Spleen (tissue), 11 donors: ENCODE measurements around the gene SMIM36. TPM values are rescaled to one million over a fixed set of nuclear protein-coding genes. Genes with fewer than 3 reads are reported as not detected.

Experiments
- DNase-seq: peaks from one replicate; pipeline ENCODE4 v3.0.0-alpha.2; 2020
- H3K27ac ChIP-seq, 8 donors: fragments of 200-600 bp; sonication (generic) in 7 of 8; 1 replicate in 4 of 8; 2 replicates in 4 of 8; pipeline versions ENCODE4 v1.5.0 to v1.8.0; 2016 to 2021; ENCODE audit warnings: inconsistent platforms in 4 of 8, mild to moderate bottlenecking in 4 of 8, moderate library complexity in 1 of 8
- H3K27me3 ChIP-seq, 7 donors: fragments of 200-600 bp; sonication (generic) in 6 of 7; replicated peaks in 1 of 7; 1 replicate in 4 of 7; 2 replicates in 3 of 7; pipeline versions ENCODE4 v1.5.0 to v1.8.0; 2016 to 2021; ENCODE audit warnings: inconsistent platforms in 3 of 7, mild to moderate bottlenecking in 1 of 7
- H3K36me3 ChIP-seq, 6 donors: fragments of 200-600 bp; sonication (generic) in 5 of 6; 1 replicate in 4 of 6; 2 replicates in 2 of 6; pipeline versions ENCODE4 v1.5.0 to v1.8.0; 2016 to 2021; ENCODE audit warnings: inconsistent platforms in 2 of 6
- H3K4me1 ChIP-seq, 6 donors: fragments of 200-600 bp; sonication (generic) in 5 of 6; 1 replicate in 3 of 6; 2 replicates in 3 of 6; pipeline versions ENCODE4 v1.5.0 to v1.8.0; 2016 to 2021; ENCODE audit warnings: inconsistent platforms in 3 of 6
- H3K4me3 ChIP-seq, 8 donors: fragments of 200-600 bp; sonication (generic) in 7 of 8; 1 replicate in 4 of 8; 2 replicates in 4 of 8; pipeline versions ENCODE4 v1.5.0 to v1.8.0; 2016 to 2021; ENCODE audit warnings: inconsistent platforms in 4 of 8, mild to moderate bottlenecking in 4 of 8, moderate library complexity in 2 of 8
- H3K9me3 ChIP-seq, 8 donors: fragments of 200-600 bp; sonication (generic) in 7 of 8; 1 replicate in 4 of 8; 2 replicates in 4 of 8; pipeline versions ENCODE4 v1.5.0 to v1.8.0; 2016 to 2021; ENCODE audit warnings: inconsistent platforms in 4 of 8
- CTCF ChIP-seq, 11 experiments: fragments of 200-600 bp in 7 of 11; fragments of 450-650 bp in 4 of 11; sonication (generic) in 4 of 11; IDR thresholded peaks in 8 of 11; conservative IDR thresholded peaks in 3 of 11; 1 replicate in 7 of 11; 2 replicates in 4 of 11; pipeline versions ENCODE4 v1.4.0 to v1.8.0; 2016 to 2021; ENCODE audit warnings: antibody characterized with exemption in 11 of 11, inconsistent platforms in 4 of 11, mild to moderate bottlenecking in 1 of 11
- POLR2A ChIP-seq, 3 donors: fragments of 450-650 bp; IDR thresholded peaks; one replicate each; pipeline ENCODE4 v1.5.1; 2017; ENCODE audit warnings: antibody characterized with exemption in 3 of 3, mild to moderate bottlenecking in 1 of 3
- POLR2AphosphoS5 ChIP-seq, 3 donors: sonication (generic); formaldehyde crosslinking; IDR thresholded peaks; one replicate each; pipeline ENCODE4 v1.5.1; 2017; ENCODE audit warnings: antibody characterized with exemption in 3 of 3
- WGBS, 5 donors: extraction: QIAGEN DNeasy Blood & Tissue Kit in 3 of 5; methylation state at CpG; one replicate each; pipeline versions ENCODE4 v1.1.5 to v1.1.7; 2013 to 2018; 5-methylcytosine and 5-hydroxymethylcytosine counted together
- intact Hi-C: fragments of 100-400 bp; cut with DNase I; formaldehyde crosslinking; loops from one replicate; pipeline ENCODE4 v1.15.0; 2023; ENCODE audit warnings: low total_unique reads
- polyA plus RNA-seq, 3 donors: library from polyadenylated mRNA; stranded (reverse); fragments of 200-250 nt; gene quantifications; one replicate each; pipeline ENCODE4 v1.2.1, GENCODE V29; 2013
- total RNA-seq, 7 donors: library from RNA; depleted of rRNA in 3 of 7; stranded (reverse); fragments of >200 nt in 3 of 7; fragmentation: NEBNext Ultra II Directional in 4 of 7; extraction: Animal tissue kit (Norgen Biotek cat#: 25700) in 4 of 7; gene quantifications; one replicate each; pipeline versions ENCODE4 v1.1.0 to v1.2.1, GENCODE V29; 2016 to 2021
- donor health status: healthy with polysubstance abuse.
- donor health status: DM: no; HTN: no; CAD: no; lungs with moderate emphysema.
- donor health status: DM: no; HTN: no; CAD: no.
- donor health status: Bipolar disorder and iron deficiency.
- donor health status: healthy.
- donor health status: DM: no; HTN: no; CAD: no.
- donor health status: DM: yes; HTN: yes; CAD: no.

SMIM36 gene
- total and polyA plus RNA-seq, 10 donors = not detected

DNA sequence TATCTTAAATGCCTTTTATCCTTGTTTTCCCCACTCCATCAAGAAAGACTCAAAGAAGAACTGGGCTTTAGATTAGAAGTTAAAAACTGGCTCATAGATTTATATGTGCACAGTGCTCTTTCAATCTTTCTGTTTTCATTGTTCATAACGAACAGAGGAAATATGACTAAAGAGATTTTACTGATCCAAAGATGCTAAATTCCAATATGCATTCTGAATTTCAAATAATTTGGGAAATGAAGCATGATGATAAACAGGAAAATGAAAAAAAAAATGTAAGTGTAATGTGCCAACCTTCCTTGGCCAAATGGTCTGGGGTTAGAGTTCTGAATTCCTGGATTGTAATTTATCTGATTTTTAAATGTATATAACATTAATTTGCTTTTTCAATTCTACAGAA, 25.0 kb upstream of the SMIM36 start:
- Histone ChIP-seq H3K36me3 (no peaks in the 10 kb centered on the region), H3K4me1 (no peaks in the 10 kb centered on the region), H3K27me3 (peaks cover 0 to 4% (median 0%) of the 10 kb centered on the region in 7 donors), H3K27ac (no peak overlapping the region), H3K4me3 (no peak overlapping the region), H3K9me3 (no peaks in the 10 kb centered on the region)
- DNase-seq = no peak
- 72 to 89% (median 82%) methylated on average over 1 of the region's 1 CpG for WGBS, 5 donors
- intact Hi-C loops = no loop called here
- no peak for TF ChIP-seq POLR2AphosphoS5 (IDR thresholded peaks at IDR 0.05)
- TF ChIP-seq CTCF (IDR thresholded peaks at IDR 0.05 in 8 of 11, conservative IDR thresholded peaks at IDR 0.05 in 3 of 11) = no peak
- no peak for TF ChIP-seq POLR2A (IDR thresholded peaks at IDR 0.05)

- H3K27ac ChIP-seq = no peak overlapping the region
- no peak for DNase-seq
- H3K4me1 ChIP-seq = no peaks in the 10 kb centered on the region
- no peak overlapping the region for H3K4me3 ChIP-seq
- intact Hi-C loops = no loop called here
- H3K27me3 ChIP-seq = no peaks in the 10 kb centered on the region
- no peaks in the 10 kb centered on the region for H3K9me3 ChIP-seq
- TF ChIP-seq POLR2A (IDR thresholded peaks at IDR 0.05) (no peak), POLR2AphosphoS5 (IDR thresholded peaks at IDR 0.05) (no peak), CTCF (IDR thresholded peaks at IDR 0.05 in 8 of 11, conservative IDR thresholded peaks at IDR 0.05 in 3 of 11) (no peak)
- no peaks in the 10 kb centered on the region for H3K36me3 ChIP-seq
Measured at GRCh38 chr17:55533608-55534007, 22.4 kb upstream of the SMIM36 start.

- H3K9me3 ChIP-seq = no peaks in the 10 kb centered on the region
- 75 to 85% (median 79%) methylated on average over 1 of the region's 1 CpG for WGBS, 5 donors
- no peaks in the 10 kb centered on the region for H3K36me3 ChIP-seq
- no peak overlapping the region for H3K27ac ChIP-seq
- H3K4me1 ChIP-seq = no peaks in the 10 kb centered on the region
- TF ChIP-seq CTCF (IDR thresholded peaks at IDR 0.05 in 8 of 11, conservative IDR thresholded peaks at IDR 0.05 in 3 of 11) = no peak
- no peak for TF ChIP-seq POLR2A (IDR thresholded peaks at IDR 0.05)
- TF ChIP-seq POLR2AphosphoS5 (IDR thresholded peaks at IDR 0.05) = no peak
- H3K27me3 ChIP-seq = no peaks in the 10 kb centered on the region
- H3K4me3 ChIP-seq = no peak overlapping the region
- DNase-seq = no peak
- intact Hi-C loops = no loop called here
Measured at GRCh38 chr17:55532670-55533069, 21.4 kb upstream of the SMIM36 start.

DNA sequence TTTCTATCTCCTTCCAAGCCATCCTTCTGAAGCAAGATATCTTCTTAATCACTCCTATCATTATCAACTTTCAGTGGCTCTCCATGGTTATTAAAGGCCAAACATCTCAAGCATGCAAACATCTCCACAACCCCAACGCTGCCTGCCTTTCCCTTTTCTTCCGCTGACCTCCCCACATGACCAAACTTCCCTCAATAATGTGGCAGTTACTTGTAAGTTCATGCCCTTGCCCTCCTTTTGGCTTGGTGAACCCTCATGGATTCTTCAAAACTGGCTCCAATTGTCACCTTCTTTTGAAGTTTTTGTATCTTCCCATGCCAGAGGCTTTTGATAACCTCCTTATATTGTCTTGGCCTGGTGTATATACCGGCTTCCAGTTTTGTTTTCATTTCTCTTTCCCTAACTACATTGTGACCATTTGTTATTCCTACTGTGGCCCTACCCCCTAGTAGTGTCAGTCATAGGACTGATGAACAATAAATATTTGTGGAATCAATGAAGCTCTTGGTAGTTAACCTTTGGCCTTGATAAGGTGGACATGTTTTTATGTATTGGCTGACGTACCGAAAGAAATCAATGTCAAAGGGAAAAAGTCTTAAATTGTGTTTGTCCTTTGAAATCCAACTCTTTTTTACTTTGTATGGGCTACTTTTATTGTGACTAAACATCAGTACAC, 19.9 kb upstream of the SMIM36 start:
- intact Hi-C loops = no loop called here
- peaks cover 0 to 6% (median 0%) of the 10 kb centered on the region in 6 donors for H3K4me1 ChIP-seq
- H3K27ac ChIP-seq = no peak overlapping the region
- no peaks in the 10 kb centered on the region for H3K36me3 ChIP-seq
- no peak for DNase-seq
- no peaks in the 10 kb centered on the region for H3K27me3 ChIP-seq
- H3K4me3 ChIP-seq = no peak overlapping the region
- H3K9me3 ChIP-seq = no peaks in the 10 kb centered on the region
- no peak for TF ChIP-seq POLR2AphosphoS5 (IDR thresholded peaks at IDR 0.05)
- TF ChIP-seq CTCF (IDR thresholded peaks at IDR 0.05 in 8 of 11, conservative IDR thresholded peaks at IDR 0.05 in 3 of 11) = no peak
- no peak for TF ChIP-seq POLR2A (IDR thresholded peaks at IDR 0.05)
- WGBS, 5 donors = 83 to 94% (median 92%) methylated on average over 5 of the region's 5 CpGs
